Activated B cell treated with CpG ODN at 0.5 μM for 24 hours (primary cell): ENCODE measurements around the gene ANXA10. TPM values are rescaled to one million over a fixed set of nuclear protein-coding genes. Genes with fewer than 3 reads are reported as not detected.
"Not testable (repeated sequence)": the region's sequence is repeated elsewhere in the genome, so short reads cannot be mapped to it uniquely, and the experiment has no call there.

ENCODE experiments used
- ATAC-seq: fragments of 200-7000 bp; cut with Tn5 transposase; one replicate; pipeline ENCODE4 v1.10.0; 2021; ENCODE audit warnings: low read depth, mild to moderate bottlenecking, moderate library complexity
- CTCF ChIA-PET: fragments of 350-600 bp; sonication (Branson Sonifier 250); formaldehyde crosslinking; loops from one replicate; lab custom pipeline; 2021; ENCODE audit warnings: antibody characterized with exemption; lab: Charles Lee
- POLR2A ChIA-PET: fragments of 350-600 bp; sonication (Branson Sonifier 250); formaldehyde crosslinking; loops from one replicate; lab custom pipeline; 2021; ENCODE audit warnings: antibody characterized with exemption; lab: Charles Lee
- DNase-seq: peaks from one replicate; pipeline ENCODE4 v3.0.0; 2022
- H3K27ac Mint-ChIP-seq: one replicate; pipeline ENCODE4 v1.8.0; 2020; ENCODE audit warnings: mixed read lengths
- H3K27me3 Mint-ChIP-seq: one replicate; pipeline ENCODE4 v1.8.0; 2021; ENCODE audit warnings: mixed read lengths
- H3K36me3 Mint-ChIP-seq: one replicate; pipeline ENCODE4 v1.8.0; 2021; ENCODE audit warnings: low read depth, mixed read lengths
- H3K4me1 Mint-ChIP-seq: one replicate; pipeline ENCODE4 v1.8.0; 2021; ENCODE audit warnings: mixed read lengths
- H3K4me3 Mint-ChIP-seq: one replicate; pipeline ENCODE4 v1.8.0; 2020; ENCODE audit warnings: mild to moderate bottlenecking, mixed read lengths
- H3K9me3 Mint-ChIP-seq: one replicate; pipeline ENCODE4 v1.8.0; 2020; ENCODE audit warnings: mixed read lengths
- CTCF ChIP-seq: fragments of 200-600 bp; IDR thresholded peaks from one replicate; pipeline ENCODE4 v1.8.0; 2022; ENCODE audit warnings: antibody characterized with exemption, mild to moderate bottlenecking
- intact Hi-C: fragments of 100-400 bp; cut with micrococcal nuclease; formaldehyde crosslinking; loops from one replicate; pipeline ENCODE4 v1.15.1; 2024
- total RNA-seq: library from RNA; stranded (reverse); gene quantifications from 2 replicates; pipeline ENCODE4 v1.2.3, GENCODE V29; 2022

The ANXA10 gene
- total RNA-seq, 1 donor from 2014 or later = not detected

DNA sequence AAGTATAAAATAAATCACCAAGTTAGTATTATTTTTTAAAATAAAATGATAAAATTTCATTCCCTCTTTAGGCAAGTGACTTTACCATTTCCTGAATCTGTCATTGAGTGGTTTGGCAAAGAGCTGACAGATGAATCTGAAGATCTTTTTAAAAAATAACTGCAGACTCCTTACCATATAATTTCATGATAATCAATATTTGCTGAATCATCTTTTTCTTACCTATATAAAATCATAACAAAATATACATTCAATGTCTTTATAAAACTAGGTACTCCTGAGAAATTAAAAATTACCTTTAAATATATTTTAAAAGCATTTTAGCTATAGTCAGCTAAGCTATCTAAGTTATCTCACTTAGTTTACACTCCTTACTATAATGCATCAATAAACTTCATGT lies 17.2 kb downstream of the ANXA10 start:
- POLR2A ChIA-PET = no interaction called here
- no peaks in the 10 kb centered on the region for H3K4me1 Mint-ChIP-seq
- H3K27ac Mint-ChIP-seq = no peak overlapping the region
- H3K36me3 Mint-ChIP-seq = no peaks in the 10 kb centered on the region
- no peaks in the 10 kb centered on the region for H3K9me3 Mint-ChIP-seq
- TF ChIP-seq CTCF = no peak
- DNase-seq (no peak), ATAC-seq (no peak)
- no peak overlapping the region for H3K4me3 Mint-ChIP-seq
- H3K27me3 Mint-ChIP-seq = no peaks in the 10 kb centered on the region
- intact Hi-C loops = no loop called here
- CTCF ChIA-PET = no interaction called here

DNA sequence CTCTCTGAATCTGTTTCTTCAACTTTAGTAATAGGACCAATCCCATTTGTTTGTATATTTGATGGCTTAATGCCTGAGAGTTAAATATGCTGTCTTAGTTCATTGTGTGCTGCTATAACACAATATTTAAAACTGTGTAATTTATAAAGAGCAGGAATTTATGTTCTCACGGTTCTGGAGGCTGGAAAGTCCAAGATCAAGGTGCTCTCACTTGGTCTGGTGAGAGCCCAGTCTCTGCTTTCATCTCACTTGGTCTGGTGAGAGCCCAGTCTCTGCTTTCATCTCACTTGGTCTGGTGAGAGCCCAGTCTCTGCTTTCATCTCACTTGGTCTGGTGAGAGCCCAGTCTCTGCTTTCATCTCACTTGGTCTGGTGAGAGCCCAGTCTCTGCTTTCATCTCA lies 20.7 kb downstream of the ANXA10 start:
- H3K4me1 Mint-ChIP-seq, intact Hi-C loops, H3K36me3 Mint-ChIP-seq, H3K9me3 Mint-ChIP-seq, CTCF ChIA-PET, POLR2A ChIA-PET, ATAC-seq, H3K27ac Mint-ChIP-seq, H3K27me3 Mint-ChIP-seq, DNase-seq, H3K4me3 Mint-ChIP-seq: not testable (repeated sequence)

GRCh38 chr4:168118116-168118655 lies 25.8 kb downstream of the ANXA10 start:
- Mint-ChIP-seq H3K36me3 (no peaks in the 10 kb centered on the region), H3K9me3 (no peaks in the 10 kb centered on the region), H3K27ac (no peak overlapping the region), H3K4me3 (no peak overlapping the region), H3K4me1 (no peaks in the 10 kb centered on the region), H3K27me3 (no peaks in the 10 kb centered on the region)
- TF ChIP-seq CTCF = no peak
- no peak for DNase-seq
- intact Hi-C loops = no loop called here
- ChIA-PET POLR2A (no interaction called here), CTCF (no interaction called here)
- ATAC-seq = no peak

DNA sequence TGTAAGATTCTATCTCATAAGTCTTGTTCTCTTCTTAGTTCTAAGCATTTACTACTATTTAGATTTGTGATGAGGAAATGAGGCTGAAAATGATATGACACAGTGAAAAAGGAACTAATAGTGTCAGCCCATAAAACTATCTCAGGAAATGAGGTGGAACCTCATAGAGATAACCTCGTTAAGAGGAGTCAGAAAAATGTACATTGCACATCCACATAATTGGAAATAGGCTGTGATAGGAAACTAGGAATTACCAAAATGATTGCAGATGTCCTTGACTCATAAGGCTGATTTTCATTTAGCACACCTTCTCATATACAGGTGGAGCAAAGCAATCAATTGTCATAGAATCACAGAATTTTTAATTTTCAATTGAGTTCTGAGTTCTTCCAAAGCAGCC lies 26.8 kb downstream of the ANXA10 start:
- TF ChIP-seq CTCF = no peak
- Mint-ChIP-seq H3K9me3 (no peaks in the 10 kb centered on the region), H3K4me1 (no peaks in the 10 kb centered on the region), H3K4me3 (no peak overlapping the region), H3K36me3 (no peaks in the 10 kb centered on the region), H3K27ac (no peak overlapping the region), H3K27me3 (no peaks in the 10 kb centered on the region)
- POLR2A ChIA-PET = no interaction called here
- ATAC-seq = no peak
- CTCF ChIA-PET = no interaction called here
- no peak for DNase-seq
- intact Hi-C loops = no loop called here

DNA sequence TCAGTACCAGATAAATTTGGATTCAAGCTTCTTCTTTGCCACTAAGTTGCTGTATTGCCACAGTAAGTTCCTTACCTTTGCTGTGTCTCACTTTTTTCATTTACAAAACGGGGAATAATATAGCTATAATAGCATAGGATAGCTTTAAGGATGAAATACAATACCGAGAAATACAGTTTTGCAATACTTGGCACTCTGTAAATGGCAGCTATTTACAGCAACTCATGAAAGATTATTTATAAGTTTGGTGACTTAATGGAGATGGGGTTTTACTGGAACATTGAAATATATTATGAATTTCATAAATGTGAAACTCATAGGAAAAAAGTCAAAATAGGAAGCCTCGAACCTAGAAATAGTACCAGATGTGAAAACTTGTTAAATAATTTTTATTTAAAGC lies 27.6 kb downstream of the ANXA10 start:
- Mint-ChIP-seq H3K27me3 (no peaks in the 10 kb centered on the region), H3K4me1 (no peaks in the 10 kb centered on the region), H3K27ac (no peak overlapping the region), H3K9me3 (no peaks in the 10 kb centered on the region), H3K4me3 (no peak overlapping the region), H3K36me3 (no peaks in the 10 kb centered on the region)
- no peak for DNase-seq
- intact Hi-C loops = no loop called here
- TF ChIP-seq CTCF = no peak
- no peak for ATAC-seq
- POLR2A ChIA-PET = no interaction called here
- CTCF ChIA-PET = no interaction called here

DNA sequence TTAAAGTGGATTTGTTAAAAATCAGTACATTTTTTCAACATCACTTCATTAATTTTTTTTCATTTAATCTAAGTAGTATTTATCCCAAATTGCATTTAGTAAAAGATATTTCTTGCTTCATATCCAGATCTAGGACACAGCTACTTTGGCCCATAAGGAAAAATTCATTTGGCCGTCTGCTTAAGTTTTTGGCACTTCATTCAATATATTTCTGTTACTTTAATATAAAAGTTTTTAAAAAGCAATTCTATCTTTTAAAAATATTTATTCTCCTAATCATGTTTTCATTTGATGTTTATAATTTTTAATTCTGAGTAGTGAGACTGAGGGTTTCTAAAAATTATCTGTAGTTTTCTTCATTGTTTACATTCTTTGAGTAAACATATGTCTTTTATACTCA lies 28.5 kb downstream of the ANXA10 start:
- H3K27ac Mint-ChIP-seq = no peak overlapping the region
- no peaks in the 10 kb centered on the region for H3K27me3 Mint-ChIP-seq

More for the DNA sequence above, 28.5 kb downstream of the ANXA10 start:
- ATAC-seq = no peak
- H3K4me3 Mint-ChIP-seq = no peak overlapping the region
- no peak for TF ChIP-seq CTCF
- H3K36me3 Mint-ChIP-seq = no peaks in the 10 kb centered on the region
- CTCF ChIA-PET = no interaction called here
- no peaks in the 10 kb centered on the region for H3K4me1 Mint-ChIP-seq
- POLR2A ChIA-PET = no interaction called here
- no peak for DNase-seq
- H3K9me3 Mint-ChIP-seq = no peaks in the 10 kb centered on the region
- intact Hi-C loops = no loop called here
